HepG2 (cell line): ENCODE measurements around the gene TPSD1. TPM values are rescaled to one million over a fixed set of nuclear protein-coding genes. Genes with fewer than 3 reads are reported as not detected.
A peak's percentile ranks its signal among the peaks of the same experiment; 100 is the strongest.

Source experiments
- AKAP8 ChIP-seq: sonication (generic); formaldehyde crosslinking; IDR thresholded peaks from 2 replicates; pipeline ENCODE4 v1.5.1; 2020; ENCODE audit warnings: mild to moderate bottlenecking, missing genetic modification reagents
- CENPX ChIP-seq: sonication (generic); formaldehyde crosslinking; IDR thresholded peaks from 2 replicates; pipeline ENCODE4 v1.9.0; 2021; ENCODE audit warnings: mild to moderate bottlenecking, missing genetic modification reagents, moderate library complexity
- HOXA3 ChIP-seq: sonication (generic); formaldehyde crosslinking; IDR thresholded peaks from 2 replicates; pipeline ENCODE4 v1.5.0; 2020; ENCODE audit warnings: missing genetic modification reagents
- IRF2 ChIP-seq: IDR thresholded peaks from 2 replicates; pipeline ENCODE4 v1.6.1; 2018; ENCODE audit warnings: missing genetic modification reagents, missing compliant biosample characterization
- NCOA2 ChIP-seq: sonication (generic); formaldehyde crosslinking; IDR thresholded peaks from 2 replicates; pipeline ENCODE4 v1.8.0; 2022; ENCODE audit warnings: inconsistent platforms
- SIX4 ChIP-seq: sonication (generic); formaldehyde crosslinking; IDR thresholded peaks from 2 replicates; pipeline ENCODE4 v1.4.0; 2020; ENCODE audit warnings: missing genetic modification reagents
- ZKSCAN8 ChIP-seq: IDR thresholded peaks from 2 replicates; pipeline ENCODE4 v1.6.1; 2016; ENCODE audit warnings: borderline replicate concordance, missing genetic modification reagents, missing compliant biosample characterization
- ZNF260 ChIP-seq: sonication (generic); formaldehyde crosslinking; IDR thresholded peaks from 2 replicates; pipeline ENCODE4 v1.4.0; 2020; ENCODE audit warnings: missing genetic modification reagents, low read depth, mild to moderate bottlenecking, borderline replicate concordance
- ZNF274 ChIP-seq: sonication (generic); formaldehyde crosslinking; IDR thresholded peaks from 2 replicates; pipeline ENCODE4 v1.5.1; 2020; ENCODE audit warnings: mild to moderate bottlenecking, missing genetic modification reagents
- polyA plus RNA-seq, 8 experiments: library from polyadenylated mRNA; depleted of rRNA in 3 of 8; stranded (reverse) in 7 of 8; unstranded in 1 of 8; fragments of >200 nt; fragmentation: Illumina TruSeq in 4 of 8; extraction: Trizol in 4 of 8; gene quantifications; 2 replicates each; pipeline versions ENCODE4 v1.2.1 to v1.2.3, GENCODE V29; 2011 to 2016; ENCODE audit warnings: low read depth in 4 of 8, missing spikeins in 1 of 8, mixed read lengths in 1 of 8; ENCODE audit not compliant: insufficient read depth in 1 of 8
- total RNA-seq, 5 experiments: library from RNA; depleted of rRNA; stranded (reverse); fragments of >200 nt; fragmentation: Illumina TruSeq; extraction: Trizol; gene quantifications; 2 replicates each; pipeline ENCODE4 v1.2.3, GENCODE V29; 2016; ENCODE audit warnings: low read depth in 1 of 5
- TF ChIP-seq, protein P1 (sequence below): sonication (generic); formaldehyde crosslinking; IDR thresholded peaks from 2 replicates; pipeline ENCODE4 v1.4.0; 2020; ENCODE audit warnings: missing genetic modification reagents
- TF ChIP-seq, protein P2 (sequence below): sonication (generic); formaldehyde crosslinking; IDR thresholded peaks from 2 replicates; pipeline ENCODE4 v1.4.0; 2020; ENCODE audit warnings: missing genetic modification reagents, mild to moderate bottlenecking, borderline replicate concordance
- TF ChIP-seq, protein P3 (sequence below): sonication (generic); formaldehyde crosslinking; IDR thresholded peaks from 2 replicates; pipeline ENCODE4 v1.4.0; 2020; ENCODE audit warnings: mild to moderate bottlenecking, missing genetic modification reagents
- TF ChIP-seq, protein P4 (sequence below): sonication (generic); formaldehyde crosslinking; IDR thresholded peaks from 2 replicates; pipeline ENCODE4 v1.5.1; 2020; ENCODE audit warnings: missing genetic modification reagents, mild to moderate bottlenecking, borderline replicate concordance
- TF ChIP-seq, protein P5 (sequence below): sonication (generic); formaldehyde crosslinking; IDR thresholded peaks from 2 replicates; pipeline ENCODE4 v1.8.0; 2022; ENCODE audit warnings: mild to moderate bottlenecking, missing genetic modification reagents, borderline replicate concordance
- TF ChIP-seq, protein P6 (sequence below), 2 experiments: IDR thresholded peaks; 2 replicates each; pipeline ENCODE4 v1.6.1; 2011 to 2012; ENCODE audit warnings: low read length in 2 of 2, borderline replicate concordance in 1 of 2, low read depth in 1 of 2, mild to moderate bottlenecking in 1 of 2, moderate library complexity in 1 of 2

Gene TPSD1
- total and polyA plus RNA-seq, 2 of the 13 experiments (the other 11 are each of a cell fraction or from before 2014, with no cell fraction given) = not detected

DNA sequence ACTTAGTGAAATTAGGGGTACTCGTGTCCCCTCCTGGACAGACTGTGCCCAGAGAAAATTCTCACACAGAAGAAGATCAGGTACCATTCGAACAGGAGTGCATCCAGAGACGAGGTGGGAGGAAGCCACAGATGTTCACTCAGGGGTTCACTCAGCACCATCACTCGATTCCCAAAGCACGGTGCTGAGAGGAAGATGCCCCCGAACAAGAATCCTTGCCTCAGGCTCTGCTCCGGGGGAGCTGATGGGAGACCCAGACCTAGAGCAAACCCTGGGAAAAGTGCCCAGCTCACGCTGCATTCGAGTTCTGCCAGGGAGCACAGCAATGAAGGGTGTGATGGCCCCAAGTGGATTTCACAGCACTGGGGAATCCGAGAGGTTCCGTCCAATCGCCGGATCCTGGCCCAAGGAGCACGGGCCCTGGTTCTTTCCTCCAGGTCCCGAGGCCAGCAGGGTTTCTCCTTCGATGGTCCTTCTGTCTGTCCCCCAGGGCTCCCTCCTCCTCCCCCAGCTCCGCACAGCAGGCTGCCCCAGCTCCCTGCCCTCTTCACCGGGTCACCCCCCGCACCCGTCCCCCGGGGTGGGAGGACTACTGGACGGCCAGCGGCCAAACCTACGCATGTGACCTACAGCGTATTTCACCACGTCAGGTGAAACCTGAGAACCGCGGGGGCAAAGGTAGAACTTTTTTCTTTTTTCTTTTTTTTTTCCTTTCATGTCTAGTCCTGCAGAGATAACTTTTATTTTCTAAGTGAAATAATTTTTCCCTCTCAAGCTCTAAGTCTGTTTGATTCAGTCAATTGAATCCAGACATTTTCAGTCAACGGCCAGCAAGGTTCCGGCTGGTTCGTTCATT, 43.4 kb downstream of the TPSD1 start (continued):
- TF ChIP-seq AKAP8 (CRISPR knock-in tag) (0 out of 2 replicates have a peak, but pooled peaks have one; percentile 43), ZNF274 (no peak), HOXA3 (CRISPR knock-in tag) (peak; percentile 66; the same call in 1 of the 2 replicates), ZNF260 (CRISPR knock-in tag) (no peak), NCOA2 (CRISPR knock-in tag) (0 out of 2 replicates have a peak, but pooled peaks have one; percentile 34), CENPX (CRISPR knock-in tag) (no peak), ZKSCAN8 (CRISPR knock-in tag) (no peak), SIX4 (CRISPR knock-in tag) (peak; percentile 97), IRF2 (CRISPR knock-in tag) (peak; percentile 47; the same call in 1 of the 2 replicates)
- TF ChIP-seq, protein P1, sequence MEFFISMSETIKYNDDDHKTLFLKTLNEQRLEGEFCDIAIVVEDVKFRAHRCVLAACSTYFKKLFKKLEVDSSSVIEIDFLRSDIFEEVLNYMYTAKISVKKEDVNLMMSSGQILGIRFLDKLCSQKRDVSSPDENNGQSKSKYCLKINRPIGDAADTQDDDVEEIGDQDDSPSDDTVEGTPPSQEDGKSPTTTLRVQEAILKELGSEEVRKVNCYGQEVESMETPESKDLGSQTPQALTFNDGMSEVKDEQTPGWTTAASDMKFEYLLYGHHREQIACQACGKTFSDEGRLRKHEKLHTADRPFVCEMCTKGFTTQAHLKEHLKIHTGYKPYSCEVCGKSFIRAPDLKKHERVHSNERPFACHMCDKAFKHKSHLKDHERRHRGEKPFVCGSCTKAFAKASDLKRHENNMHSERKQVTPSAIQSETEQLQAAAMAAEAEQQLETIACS = no peak
- TF ChIP-seq, protein P2, sequence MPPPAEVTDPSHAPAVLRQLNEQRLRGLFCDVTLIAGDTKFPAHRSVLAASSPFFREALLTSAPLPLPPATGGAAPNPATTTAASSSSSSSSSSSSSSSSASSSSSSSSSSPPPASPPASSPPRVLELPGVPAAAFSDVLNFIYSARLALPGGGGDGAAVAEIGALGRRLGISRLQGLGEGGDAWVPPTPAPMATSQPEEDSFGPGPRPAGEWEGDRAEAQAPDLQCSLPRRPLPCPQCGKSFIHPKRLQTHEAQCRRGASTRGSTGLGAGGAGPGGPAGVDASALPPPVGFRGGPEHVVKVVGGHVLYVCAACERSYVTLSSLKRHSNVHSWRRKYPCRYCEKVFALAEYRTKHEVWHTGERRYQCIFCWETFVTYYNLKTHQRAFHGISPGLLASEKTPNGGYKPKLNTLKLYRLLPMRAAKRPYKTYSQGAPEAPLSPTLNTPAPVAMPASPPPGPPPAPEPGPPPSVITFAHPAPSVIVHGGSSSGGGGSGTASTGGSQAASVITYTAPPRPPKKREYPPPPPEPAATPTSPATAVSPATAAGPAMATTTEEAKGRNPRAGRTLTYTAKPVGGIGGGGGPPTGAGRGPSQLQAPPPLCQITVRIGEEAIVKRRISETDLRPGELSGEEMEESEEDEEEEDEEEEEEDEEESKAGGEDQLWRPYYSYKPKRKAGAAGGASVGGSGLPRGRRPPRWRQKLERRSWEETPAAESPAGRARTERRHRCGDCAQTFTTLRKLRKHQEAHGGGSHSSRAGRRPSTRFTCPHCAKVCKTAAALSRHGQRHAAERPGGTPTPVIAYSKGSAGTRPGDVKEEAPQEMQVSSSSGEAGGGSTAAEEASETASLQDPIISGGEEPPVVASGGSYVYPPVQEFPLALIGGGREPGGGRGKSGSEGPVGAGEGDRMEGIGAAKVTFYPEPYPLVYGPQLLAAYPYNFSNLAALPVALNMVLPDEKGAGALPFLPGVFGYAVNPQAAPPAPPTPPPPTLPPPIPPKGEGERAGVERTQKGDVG (CRISPR knock-in tag) = no peak
- TF ChIP-seq, protein P3, sequence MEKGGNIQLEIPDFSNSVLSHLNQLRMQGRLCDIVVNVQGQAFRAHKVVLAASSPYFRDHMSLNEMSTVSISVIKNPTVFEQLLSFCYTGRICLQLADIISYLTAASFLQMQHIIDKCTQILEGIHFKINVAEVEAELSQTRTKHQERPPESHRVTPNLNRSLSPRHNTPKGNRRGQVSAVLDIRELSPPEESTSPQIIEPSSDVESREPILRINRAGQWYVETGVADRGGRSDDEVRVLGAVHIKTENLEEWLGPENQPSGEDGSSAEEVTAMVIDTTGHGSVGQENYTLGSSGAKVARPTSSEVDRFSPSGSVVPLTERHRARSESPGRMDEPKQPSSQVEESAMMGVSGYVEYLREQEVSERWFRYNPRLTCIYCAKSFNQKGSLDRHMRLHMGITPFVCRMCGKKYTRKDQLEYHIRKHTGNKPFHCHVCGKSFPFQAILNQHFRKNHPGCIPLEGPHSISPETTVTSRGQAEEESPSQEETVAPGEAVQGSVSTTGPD = no peak
- TF ChIP-seq, protein P4, sequence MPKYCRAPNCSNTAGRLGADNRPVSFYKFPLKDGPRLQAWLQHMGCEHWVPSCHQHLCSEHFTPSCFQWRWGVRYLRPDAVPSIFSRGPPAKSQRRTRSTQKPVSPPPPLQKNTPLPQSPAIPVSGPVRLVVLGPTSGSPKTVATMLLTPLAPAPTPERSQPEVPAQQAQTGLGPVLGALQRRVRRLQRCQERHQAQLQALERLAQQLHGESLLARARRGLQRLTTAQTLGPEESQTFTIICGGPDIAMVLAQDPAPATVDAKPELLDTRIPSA (CRISPR knock-in tag) = no peak
- TF ChIP-seq, protein P5, sequence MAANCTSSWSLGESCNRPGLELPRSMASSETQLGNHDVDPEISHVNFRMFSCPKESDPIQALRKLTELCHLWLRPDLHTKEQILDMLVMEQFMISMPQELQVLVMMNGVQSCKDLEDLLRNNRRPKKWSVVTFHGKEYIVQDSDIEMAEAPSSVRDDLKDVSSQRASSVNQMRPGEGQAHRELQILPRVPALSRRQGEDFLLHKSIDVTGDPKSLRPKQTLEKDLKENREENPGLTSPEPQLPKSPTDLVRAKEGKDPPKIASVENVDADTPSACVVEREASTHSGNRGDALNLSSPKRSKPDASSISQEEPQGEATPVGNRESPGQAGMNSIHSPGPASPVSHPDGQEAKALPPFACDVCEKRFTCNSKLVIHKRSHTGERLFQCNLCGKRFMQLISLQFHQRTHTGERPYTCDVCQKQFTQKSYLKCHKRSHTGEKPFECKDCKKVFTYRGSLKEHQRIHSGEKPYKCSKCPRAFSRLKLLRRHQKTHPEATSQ = no peak
- TF ChIP-seq, protein P6, sequence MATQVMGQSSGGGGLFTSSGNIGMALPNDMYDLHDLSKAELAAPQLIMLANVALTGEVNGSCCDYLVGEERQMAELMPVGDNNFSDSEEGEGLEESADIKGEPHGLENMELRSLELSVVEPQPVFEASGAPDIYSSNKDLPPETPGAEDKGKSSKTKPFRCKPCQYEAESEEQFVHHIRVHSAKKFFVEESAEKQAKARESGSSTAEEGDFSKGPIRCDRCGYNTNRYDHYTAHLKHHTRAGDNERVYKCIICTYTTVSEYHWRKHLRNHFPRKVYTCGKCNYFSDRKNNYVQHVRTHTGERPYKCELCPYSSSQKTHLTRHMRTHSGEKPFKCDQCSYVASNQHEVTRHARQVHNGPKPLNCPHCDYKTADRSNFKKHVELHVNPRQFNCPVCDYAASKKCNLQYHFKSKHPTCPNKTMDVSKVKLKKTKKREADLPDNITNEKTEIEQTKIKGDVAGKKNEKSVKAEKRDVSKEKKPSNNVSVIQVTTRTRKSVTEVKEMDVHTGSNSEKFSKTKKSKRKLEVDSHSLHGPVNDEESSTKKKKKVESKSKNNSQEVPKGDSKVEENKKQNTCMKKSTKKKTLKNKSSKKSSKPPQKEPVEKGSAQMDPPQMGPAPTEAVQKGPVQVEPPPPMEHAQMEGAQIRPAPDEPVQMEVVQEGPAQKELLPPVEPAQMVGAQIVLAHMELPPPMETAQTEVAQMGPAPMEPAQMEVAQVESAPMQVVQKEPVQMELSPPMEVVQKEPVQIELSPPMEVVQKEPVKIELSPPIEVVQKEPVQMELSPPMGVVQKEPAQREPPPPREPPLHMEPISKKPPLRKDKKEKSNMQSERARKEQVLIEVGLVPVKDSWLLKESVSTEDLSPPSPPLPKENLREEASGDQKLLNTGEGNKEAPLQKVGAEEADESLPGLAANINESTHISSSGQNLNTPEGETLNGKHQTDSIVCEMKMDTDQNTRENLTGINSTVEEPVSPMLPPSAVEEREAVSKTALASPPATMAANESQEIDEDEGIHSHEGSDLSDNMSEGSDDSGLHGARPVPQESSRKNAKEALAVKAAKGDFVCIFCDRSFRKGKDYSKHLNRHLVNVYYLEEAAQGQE (IDR thresholded peaks at IDR 0.05; ENCODE audit: borderline replicate concordance in 1 of 2, low read depth in 1 of 2, low read length in 2 of 2) = no peak
